ENCODE results near the gene FAM177A1.
"Not testable (repeated sequence)": the region's sequence is repeated elsewhere in the genome, so short reads cannot be mapped to it uniquely, and the experiment has no call there.

The FAM177A1 gene

GRCh38 chr14:35061113-35061791, 15.2 kb downstream of the FAM177A1 start:
- DNase-seq (ENCODE audit: low read depth in 2 of 2), result not testable (repeated sequence)

DNA sequence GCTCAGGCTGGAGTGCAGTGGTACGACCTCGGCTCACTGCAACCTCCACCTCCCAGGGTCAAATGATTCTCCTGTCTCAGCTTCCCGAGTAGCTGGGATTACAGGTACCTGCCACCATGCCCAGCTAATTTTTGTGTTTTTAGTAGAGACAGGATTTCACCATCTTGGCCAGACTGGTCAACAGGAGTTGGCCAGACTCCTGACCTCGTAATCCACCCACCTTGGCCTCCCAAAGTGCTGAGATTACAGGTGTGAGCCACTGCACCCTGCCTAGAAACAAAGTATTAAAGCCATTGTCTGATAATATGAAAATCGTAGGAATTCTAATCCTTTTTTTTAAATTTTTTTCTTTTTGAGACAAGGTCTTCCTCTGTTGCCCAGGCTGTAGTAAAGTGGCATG, 19.7 kb downstream of the FAM177A1 start:
- not testable (repeated sequence) for DNase-seq (ENCODE audit: low read depth in 2 of 2)

DNA sequence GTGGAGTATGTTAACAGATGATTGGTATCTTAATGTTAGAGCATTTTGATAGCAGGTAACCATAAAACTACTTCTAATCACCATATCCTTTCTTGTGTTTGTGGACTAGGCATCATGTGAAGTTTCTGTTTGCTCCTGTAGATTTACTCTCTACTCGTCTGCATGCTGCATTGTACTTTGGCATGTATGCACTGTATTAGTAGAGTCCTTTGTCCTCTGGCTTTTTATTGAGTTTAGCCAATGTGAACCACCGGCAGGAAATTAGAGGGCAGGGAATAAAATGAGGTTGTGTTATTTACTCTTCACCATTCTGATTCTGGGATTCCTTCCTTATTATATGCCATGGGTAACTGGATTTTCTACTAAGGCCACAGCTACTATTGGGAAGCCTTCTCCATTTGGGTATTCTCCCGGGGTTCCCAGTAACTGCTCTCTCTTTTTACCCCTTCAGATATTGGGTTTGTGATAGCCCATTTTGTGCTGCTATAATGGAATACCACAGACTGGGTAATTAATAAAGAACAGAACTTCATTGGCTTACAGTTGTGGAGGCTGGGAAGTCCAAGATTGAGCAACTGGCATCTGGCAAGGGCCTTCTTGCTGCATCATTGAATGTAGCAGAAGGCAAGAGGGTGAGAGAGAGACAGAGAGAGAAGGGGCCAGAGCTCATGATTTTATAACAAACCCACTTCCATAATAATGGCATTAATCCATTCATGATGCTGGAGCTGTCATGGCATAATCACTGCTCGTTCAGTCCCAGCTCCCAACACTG, 22.4 kb downstream of the FAM177A1 start:
- DNase-seq (ENCODE audit: low read depth in 2 of 2), result no peak

DNA sequence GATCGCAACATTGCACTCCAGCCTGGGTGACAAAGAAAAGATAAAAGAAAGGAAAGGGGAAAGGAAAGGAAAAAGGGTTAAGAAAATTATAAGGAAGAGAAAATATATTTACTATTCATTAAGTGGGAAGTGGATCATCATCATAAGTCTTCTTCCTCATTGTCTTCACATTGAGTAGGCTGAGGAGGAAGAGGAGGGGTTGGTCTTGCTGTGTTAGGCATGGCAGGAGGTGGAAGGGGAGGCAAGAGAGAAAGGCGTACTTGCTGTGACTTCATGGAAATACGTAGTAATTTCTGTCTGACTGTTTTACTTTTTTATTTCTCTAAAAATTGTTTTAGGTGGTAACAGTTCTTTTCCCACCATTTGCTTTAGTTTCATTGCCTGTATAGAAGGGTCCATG, 26.2 kb downstream of the FAM177A1 start:
- DNase-seq (ENCODE audit: low read depth in 2 of 2), result no peak

DNA sequence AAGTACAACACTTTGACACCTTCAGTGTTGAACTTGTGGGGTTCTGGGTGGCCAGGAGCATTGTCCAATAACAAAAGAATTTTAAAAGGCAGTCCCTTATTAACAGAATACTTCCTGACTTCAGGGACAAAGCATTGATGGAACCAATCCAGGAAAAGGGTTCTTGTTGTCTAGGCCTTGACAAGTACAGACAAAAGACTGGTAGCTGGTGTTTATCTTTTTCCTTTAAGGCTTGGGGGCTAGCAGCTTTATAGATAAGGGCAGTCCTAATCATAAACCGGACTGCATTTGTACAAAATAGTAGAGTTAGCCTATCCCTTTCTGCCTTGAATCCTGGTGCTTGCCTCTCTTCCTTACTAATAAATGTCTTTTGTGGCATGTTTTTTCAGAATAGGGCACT, 27.4 kb downstream of the FAM177A1 start:
- no peak for DNase-seq (ENCODE audit: low read depth in 2 of 2)

GRCh38 chr14:35078082-35078481, 32.0 kb downstream of the FAM177A1 start:
- DNase-seq (ENCODE audit: low read depth in 2 of 2), result no peak

- no peak for DNase-seq (ENCODE audit: low read depth in 2 of 2)
Measured at GRCh38 chr14:35079742-35080141, 33.7 kb downstream of the FAM177A1 start.

DNA sequence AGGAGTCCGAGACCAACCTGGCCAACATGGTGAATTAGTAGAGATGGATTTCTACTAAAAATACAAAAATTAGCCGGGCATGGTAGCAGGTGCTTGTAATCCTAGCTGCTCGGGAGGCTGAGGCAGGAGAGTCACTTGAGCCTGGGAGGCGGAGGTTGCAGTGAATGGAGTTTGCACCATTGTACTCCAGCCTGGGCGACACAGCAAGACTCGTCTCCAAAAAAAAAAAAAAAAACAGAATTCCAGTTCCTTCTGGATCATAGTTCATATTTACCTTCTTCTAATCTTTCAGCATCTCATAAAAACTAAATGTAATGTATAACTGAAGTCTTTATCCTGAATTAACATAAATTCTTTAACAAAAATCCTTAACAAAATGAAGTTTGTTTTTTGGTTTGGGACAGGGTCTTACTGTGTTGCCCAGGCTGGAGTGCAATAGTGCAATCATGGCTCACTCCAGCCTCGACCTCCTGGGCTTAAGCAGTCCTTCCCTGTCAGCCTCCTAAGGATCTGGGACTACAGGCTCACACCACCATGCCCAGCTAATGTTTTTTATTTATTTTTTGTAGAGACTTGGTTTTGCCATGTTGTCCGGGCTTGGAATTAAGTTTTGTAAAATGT, 37.6 kb downstream of the FAM177A1 start:
- no peak for DNase-seq (ENCODE audit: low read depth in 2 of 2)

- no peak for DNase-seq (ENCODE audit: low read depth in 2 of 2)
Measured at GRCh38 chr14:35085441-35085840, 39.4 kb downstream of the FAM177A1 start.

GRCh38 chr14:35088514-35088913, 42.4 kb downstream of the FAM177A1 start:
- DNase-seq (ENCODE audit: low read depth in 2 of 2), result no peak

DNA sequence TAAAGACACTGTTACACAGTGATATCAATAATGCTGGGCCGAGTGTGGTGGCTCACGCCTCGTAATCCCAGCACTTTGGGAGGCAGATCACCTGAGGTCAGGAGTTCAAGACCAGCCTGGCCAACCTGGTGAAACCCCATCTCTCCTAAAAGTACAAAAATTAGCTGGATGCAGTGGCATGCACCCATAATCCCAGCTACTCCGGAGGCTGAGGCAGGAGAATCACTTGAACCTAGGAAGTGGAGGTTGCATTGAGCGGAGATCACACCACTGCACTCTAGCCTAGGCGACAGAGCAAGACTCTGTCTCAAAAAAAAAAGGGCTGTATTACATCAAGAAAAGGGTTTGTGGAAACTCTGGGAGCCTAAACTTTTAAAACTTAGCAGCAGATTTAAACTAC, 48.6 kb downstream of the FAM177A1 start:
- DNase-seq (ENCODE audit: low read depth in 2 of 2), result not testable (repeated sequence)

DNA sequence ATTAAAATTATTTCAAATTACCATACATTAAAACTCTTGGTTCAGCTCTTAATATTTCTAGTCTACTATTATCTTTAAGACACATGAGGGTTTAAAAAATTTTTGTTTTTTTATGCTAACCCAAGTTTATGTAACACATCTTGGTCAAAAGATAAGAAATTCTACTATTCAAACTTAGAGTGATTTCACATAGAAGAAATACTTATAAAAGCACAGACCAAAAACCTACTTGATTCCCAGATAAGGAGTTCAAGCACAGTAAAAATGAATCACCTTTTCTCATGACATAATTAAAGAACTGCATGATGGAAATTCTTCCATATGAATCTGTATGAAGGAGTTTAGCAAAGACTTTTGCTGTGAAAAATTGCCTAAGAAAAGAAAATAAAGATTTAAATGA, 61.8 kb downstream of the FAM177A1 start:
- no peak for DNase-seq (ENCODE audit: low read depth in 2 of 2)

DNA sequence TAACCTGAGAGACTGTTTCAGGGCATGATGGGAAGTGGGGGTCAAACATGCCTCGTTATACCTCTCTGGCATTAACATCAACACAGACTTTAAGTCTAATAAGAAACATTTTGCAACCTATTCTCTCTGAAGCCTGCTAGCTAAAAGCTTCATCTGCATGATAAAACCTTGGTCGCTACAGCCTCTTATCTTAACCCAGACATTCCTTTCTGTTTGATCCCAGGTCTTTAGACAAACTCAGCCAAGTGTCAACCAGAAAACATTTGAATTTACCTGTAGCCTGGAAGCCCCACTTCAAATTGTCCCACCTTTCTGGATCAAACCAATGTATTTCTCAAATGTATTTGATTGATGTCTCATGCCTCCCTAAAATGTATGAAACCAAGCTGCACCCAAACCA, 66.6 kb downstream of the FAM177A1 start:
- DNase-seq (ENCODE audit: low read depth in 2 of 2), result no peak

DNA sequence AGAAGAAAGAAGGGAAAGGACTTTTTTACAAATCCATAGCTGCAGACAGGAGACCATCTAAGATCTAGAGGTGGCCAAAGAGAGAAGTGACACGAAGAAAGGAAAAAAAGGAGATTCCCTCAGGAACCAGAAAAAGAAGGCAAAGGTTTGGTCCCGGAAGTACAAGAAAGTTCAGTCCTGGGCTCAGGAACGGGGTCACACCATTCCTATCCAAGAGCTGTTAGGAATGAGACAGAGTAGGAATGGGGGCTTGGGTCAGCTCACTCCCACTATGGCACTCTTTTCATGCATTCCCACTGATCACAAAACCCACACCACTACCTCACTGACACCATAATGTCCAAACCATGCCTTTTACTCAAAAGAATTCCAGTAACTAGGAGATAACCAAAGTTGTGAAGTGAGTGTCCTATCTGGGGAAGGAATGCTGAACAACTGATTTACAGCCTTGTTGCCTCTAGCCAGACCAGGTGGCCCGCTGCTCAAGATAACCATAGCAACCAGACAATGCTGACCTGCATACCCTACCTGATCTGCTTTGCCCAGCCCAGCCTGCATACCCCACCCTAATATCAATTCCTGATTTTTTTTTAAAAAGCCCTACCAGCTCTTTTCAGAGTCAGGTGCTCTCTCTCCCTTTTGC, 67.4 kb downstream of the FAM177A1 start:
- no peak for DNase-seq (ENCODE audit: low read depth in 2 of 2)

GRCh38 chr14:35114036-35114435, 68.0 kb downstream of the FAM177A1 start:
- no peak for DNase-seq (ENCODE audit: low read depth in 2 of 2)

DNA sequence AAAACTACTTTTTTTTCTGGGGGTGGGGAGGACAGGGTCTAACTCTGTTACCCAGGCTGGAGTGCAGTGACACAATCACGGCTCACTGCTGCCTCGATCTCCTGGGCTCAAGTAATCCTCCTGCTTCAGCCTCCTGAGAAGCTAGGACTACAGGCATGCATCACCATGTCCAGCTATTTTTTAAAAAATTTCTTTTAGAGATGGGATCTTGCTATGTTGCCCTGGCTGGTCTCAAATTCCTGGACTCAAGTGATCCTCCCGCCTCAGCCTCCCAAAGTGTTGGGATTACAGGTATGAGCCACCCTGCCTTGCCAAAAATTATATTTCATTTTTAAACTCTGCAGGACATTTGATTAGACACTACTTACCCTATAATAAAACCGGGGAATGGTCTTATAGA, 70.2 kb downstream of the FAM177A1 start:
- DNase-seq (ENCODE audit: low read depth in 2 of 2), result no peak

- no peak for DNase-seq (ENCODE audit: low read depth in 2 of 2)
Measured at GRCh38 chr14:35117112-35117511, 71.0 kb downstream of the FAM177A1 start.

DNA sequence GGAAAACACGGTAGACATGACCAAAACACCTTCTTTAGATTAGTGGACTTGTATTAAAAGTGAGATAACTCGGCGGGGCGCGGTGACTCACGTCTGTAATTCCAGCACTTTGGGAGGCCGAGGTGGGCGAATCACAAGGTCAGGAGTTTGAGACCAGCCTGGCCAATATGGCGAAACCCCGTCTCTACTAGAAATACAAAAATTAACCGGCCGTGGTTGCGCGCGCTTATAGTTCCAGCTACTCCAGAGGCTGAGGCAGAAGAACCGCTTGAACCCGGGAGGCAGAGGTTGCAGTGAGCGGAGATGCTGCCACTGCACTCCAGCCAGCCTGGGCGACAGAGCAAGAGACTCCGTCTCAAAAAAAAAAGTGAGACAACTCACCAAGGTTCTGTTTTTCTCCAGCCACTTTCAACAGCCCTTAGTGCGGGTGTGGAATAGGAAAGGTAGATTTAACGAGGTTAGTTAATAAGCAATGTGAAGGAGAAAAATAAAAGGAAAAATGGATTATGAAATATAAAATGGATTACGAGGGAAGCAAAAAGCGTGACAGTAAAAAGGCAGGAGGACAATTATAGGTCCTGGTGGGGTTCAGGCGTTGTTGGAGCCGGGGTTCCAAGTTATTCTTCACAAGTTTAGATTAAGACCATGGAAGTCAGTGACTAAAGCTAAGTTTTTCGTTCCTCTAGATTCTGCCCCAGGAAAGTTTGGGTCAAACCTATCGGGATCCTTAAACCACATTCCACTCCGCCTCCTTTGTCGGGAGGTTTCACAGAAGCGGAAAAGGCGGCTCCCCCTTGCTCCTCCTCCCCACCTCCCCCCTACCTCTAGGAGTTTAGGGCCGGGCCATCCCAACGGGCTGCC, 75.2 kb downstream of the FAM177A1 start:
- DNase-seq (ENCODE audit: low read depth in 2 of 2), result no peak

DNA sequence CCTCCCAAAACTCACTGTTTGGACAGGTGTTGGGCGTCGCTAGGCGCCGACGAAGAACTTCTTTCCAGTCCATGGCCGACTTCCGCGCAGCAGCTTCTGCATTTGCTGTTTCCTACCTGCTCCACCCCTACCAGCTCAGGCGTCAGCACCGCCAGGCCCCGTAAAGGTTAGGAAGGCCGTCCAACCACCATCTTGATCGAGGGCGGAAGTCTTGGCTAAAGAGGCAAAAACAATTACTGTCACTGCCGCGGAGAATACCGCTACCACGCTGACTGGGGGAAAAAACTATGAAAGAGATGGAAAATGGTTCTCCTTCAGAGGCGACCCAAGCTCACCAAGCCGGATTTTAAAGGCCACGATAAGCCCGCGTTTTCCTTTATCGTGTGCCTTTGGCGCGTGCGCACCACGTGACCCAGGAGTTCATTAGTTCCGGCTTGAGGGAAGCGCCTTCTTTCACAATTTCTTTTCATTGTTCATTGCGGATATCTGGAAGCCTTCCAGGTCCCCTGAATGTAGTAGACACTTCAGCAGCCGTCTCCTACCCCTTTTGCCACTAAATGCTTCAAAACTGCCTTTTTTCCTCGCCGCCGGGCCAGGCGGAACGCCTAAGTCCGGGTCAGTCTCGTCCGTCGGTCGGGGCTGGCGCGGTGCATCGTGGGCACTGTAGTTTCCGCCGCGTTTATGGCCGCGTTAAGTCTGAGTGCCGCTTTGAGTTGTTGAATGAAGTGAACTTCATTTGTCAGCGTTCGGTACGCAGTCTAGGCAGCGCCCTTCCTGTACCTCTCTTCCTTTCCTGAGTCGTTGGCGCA, 76.0 kb downstream of the FAM177A1 start, which contains the start of the genes PPP2R3C and PRORP:
TSS of gene PPP2R3C (minus strand) at position 104 of the 809 bp plus-strand sequence. CDS start at position 73, 31 bp downstream.
TSS of gene PRORP (plus strand) at position 666 of the 809 bp plus-strand sequence. CDS start 694 bp downstream, outside the sequence.
- peak; percentile 83 for DNase-seq (ENCODE audit: low read depth in 2 of 2)

GRCh38 chr14:35122696-35123387, 76.8 kb downstream of the FAM177A1 start:
- no peak for DNase-seq (ENCODE audit: low read depth in 2 of 2)

Data from stimulated activated CD8-positive, alpha-beta memory T cell treated with anti-CD3 and anti-CD28 coated beads, Interleukin-7, amount 100 ng/mL, for 4 hours (primary cell).